Stomach smooth muscle (tissue), 2 donors: Measurements from ENCODE around the gene APOLD1.

Experiments
- H3K27ac ChIP-seq: one replicate; pipeline ENCODE4 v1.7.0; 2013; ENCODE audit warnings: mild to moderate bottlenecking, low read length, inconsistent platforms
- H3K27me3 ChIP-seq, 2 donors: one replicate each; pipeline ENCODE4 v1.7.0; 2013; ENCODE audit warnings: low read length in 2 of 2; ENCODE audit not compliant: insufficient read depth in 2 of 2, control insufficient read depth in 1 of 2
- H3K36me3 ChIP-seq, 2 donors: one replicate each; pipeline ENCODE4 v1.7.0; 2013; ENCODE audit warnings: low read length in 2 of 2; ENCODE audit not compliant: control insufficient read depth in 2 of 2, insufficient read depth in 2 of 2
- H3K4me1 ChIP-seq: one replicate; pipeline ENCODE4 v1.7.0; 2013; ENCODE audit warnings: low read length; ENCODE audit not compliant: control insufficient read depth, insufficient read depth
- H3K4me3 ChIP-seq, 2 donors: one replicate each; pipeline ENCODE4 v1.7.0; 2013; ENCODE audit warnings: low read length in 2 of 2
- H3K9ac ChIP-seq, 2 donors: one replicate each; pipeline ENCODE4 v1.7.0; 2013; ENCODE audit warnings: low read length in 2 of 2, mild to moderate bottlenecking in 1 of 2
- H3K9me3 ChIP-seq, 2 donors: one replicate each; pipeline ENCODE4 v1.7.0; 2013; ENCODE audit warnings: low read length in 2 of 2; ENCODE audit not compliant: control insufficient read depth in 2 of 2
- donor health status: healthy.
- donor health status: Pancreatic carcinoma.

The APOLD1 gene

DNA sequence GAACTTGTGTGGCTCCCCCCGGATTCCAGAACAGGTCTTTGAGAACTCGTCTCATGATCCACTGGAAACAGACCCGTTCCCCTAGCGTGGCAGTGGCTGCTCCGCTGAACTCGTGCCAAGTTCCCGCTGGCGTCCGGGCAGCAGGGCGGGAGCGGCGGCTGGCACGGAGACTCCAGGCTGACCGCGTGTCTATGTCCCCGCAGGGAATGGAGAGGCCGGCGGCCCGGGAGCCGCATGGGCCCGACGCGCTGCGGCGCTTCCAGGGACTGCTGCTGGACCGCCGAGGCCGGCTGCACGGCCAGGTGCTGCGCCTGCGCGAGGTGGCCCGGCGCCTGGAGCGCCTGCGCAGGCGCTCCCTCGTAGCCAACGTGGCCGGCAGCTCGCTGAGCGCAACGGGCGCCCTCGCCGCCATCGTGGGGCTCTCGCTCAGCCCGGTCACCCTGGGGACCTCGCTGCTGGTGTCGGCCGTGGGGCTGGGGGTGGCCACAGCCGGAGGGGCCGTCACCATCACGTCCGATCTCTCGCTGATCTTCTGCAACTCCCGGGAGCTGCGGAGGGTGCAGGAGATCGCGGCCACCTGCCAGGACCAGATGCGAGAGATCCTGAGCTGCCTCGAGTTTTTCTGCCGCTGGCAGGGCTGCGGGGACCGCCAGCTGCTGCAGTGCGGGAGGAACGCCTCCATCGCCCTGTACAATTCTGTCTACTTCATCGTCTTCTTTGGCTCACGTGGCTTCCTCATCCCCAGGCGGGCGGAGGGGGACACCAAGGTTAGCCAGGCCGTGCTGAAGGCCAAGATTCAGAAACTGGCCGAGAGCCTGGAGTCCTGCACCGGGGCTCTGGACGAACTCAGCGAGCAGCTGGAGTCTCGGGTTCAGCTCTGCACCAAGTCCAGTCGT, 1.5 kb downstream of the APOLD1 start:
- Histone ChIP-seq H3K4me3 (peak overlapping the region; percentile 68 to 81), H3K36me3 (no peaks in the 10 kb centered on the region), H3K27me3 (no peaks in the 10 kb centered on the region), H3K9ac (peak overlapping the region; percentile 72 to 75), H3K9me3 (no peaks in the 10 kb centered on the region), H3K4me1 (peaks cover 29% of the 10 kb centered on the region), H3K27ac (peak overlapping the region; percentile 80)

DNA sequence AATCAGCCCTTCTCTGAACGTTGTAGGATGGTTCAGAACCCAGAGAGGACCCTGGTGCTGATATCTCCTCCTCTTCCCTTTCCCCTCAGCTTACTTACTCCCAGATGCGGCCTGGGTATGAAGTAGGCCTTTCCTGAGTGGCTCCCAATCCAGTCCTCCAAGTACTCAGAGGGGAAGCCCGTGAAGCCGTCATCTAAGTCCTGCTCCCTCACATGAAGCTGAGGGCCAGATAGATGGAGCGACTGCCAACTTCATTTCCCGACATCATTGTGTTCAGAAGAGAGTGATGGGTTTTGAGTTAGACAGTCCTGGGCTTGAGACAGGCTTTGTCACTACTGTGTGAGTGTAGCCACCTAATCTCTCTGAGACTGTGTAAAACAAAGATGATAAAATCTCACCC, 2.7 kb downstream of the APOLD1 start:
- H3K4me3 ChIP-seq, result peak overlapping the region; percentile 68 to 81

DNA sequence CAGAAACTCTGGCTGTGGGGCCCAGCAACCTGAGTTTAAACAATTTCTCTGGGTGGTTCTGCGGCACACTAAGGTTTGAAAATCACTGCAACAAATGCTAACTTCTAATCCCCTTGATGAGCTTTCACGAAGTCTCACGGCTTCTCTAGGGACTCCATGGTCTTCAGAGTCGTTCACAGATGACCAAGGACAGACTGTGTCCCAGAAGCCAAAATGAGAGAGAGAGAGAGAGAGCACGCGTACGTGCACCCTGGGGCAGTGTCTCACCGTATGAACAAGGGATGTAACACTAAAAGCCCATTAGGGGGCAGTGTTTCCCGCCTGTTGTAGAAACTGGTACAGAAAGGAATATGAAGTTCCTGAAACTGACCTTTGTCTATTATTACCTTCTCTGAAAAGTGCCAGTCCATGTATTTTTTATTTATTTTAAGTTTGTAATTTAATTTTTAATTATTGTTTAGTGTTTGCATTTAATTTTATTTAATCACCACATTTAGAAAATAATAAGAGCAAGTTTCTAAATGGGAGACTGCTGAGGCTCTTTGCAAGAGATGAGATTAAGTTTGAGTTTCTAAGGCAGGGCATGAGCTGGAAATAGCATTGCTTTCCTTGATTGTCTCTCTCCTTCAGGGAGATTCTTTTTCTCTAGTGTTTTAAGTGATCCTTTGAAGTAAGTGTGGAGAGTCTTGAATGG, 3.4 kb downstream of the APOLD1 start:
- Histone ChIP-seq H3K9me3 (no peaks in the 10 kb centered on the region), H3K4me1 (peaks cover 38% of the 10 kb centered on the region), H3K9ac (peak overlapping the region in 1 of 2 donors; percentile 72), H3K27ac (peak overlapping the region; percentile 80), H3K36me3 (no peaks in the 10 kb centered on the region), H3K27me3 (no peaks in the 10 kb centered on the region), H3K4me3 (peak overlapping the region in 1 of 2 donors; percentile 35)

More for the DNA sequence above, 2.7 kb downstream of the APOLD1 start:
- peak overlapping the region; percentile 80 for H3K27ac ChIP-seq
- H3K27me3 ChIP-seq, result no peaks in the 10 kb centered on the region
- no peaks in the 10 kb centered on the region for H3K36me3 ChIP-seq
- peaks cover 38% of the 10 kb centered on the region for H3K4me1 ChIP-seq
- H3K9ac ChIP-seq, result peak overlapping the region; percentile 42 to 72
- H3K9me3 ChIP-seq, result no peaks in the 10 kb centered on the region

DNA sequence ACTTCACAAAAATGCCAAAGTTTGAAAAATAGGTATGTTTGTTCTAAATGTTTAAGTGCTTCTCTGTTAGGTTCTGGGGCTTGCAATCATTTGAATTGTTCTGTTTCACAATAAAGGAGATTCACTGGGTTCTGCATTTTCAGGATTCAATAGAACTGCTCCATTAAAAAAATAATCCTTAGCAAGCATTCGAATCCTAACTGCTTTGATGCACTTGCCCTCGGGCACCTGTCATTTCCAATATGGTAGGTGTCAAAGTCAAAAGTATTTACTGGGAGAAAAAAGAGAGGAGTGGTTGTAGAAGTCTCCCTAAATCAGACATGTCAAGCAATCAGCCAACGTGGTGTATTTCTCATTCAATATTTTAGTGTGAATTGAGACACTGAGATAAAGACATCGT, 5.5 kb downstream of the APOLD1 start:
- Histone ChIP-seq H3K4me3 (no peak overlapping the region), H3K4me1 (peaks cover 38% of the 10 kb centered on the region), H3K27ac (no peak overlapping the region), H3K9me3 (no peaks in the 10 kb centered on the region), H3K9ac (no peak overlapping the region), H3K27me3 (no peaks in the 10 kb centered on the region), H3K36me3 (no peaks in the 10 kb centered on the region)

DNA sequence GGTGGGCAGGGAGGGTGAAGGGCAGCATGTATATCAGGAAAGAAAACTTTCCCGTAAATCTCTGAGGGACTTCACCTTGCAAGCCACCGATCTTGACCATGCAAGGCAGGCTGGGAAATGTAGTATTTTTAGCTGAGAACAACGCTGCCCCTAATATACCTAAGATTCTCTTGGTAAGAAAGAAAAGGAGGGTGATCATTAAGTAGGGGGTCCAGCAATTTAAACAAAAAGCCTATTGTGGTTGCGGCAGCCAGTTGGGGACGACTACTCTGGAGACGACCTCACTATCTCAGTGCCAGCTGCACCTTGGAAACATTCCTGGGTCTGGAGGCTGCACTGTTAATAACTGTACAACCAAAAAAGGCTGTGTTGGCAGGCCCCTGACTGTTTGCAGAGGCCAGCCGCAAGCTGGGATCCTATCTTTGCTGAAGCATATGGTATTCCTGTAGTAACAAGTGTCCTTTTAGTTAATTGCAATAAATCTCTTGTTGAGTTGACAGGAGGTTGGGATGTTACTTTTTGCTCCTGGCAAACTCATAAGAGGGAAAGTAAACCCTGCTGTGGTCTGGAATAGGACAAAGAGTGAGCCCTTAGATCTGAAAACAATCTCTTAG, 6.4 kb downstream of the APOLD1 start:
- Histone ChIP-seq H3K27ac (peak overlapping the region; percentile 55), H3K36me3 (no peaks in the 10 kb centered on the region), H3K9ac (peak overlapping the region; percentile 2 to 55), H3K4me3 (peak overlapping the region; percentile 50 to 73), H3K27me3 (no peaks in the 10 kb centered on the region), H3K4me1 (peaks cover 31% of the 10 kb centered on the region), H3K9me3 (no peaks in the 10 kb centered on the region)

DNA sequence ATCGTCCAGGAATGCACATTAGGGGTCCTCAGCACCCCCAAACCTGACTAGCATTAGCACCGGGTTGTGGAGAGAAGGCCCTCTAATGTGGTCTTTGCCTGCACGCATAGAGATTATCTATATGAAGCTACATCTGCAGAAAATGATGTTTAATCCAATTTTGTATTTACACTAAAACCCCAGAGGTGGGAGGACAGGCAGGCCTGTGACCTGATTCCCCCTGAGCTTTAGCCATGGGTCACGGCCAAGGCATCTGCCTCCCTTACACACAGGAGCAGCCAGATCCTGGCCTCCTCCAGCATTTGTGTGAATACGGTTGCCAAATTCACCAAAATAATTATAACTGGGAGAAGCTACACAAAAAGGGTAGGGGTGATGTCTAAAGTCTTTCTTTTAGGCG, 7.0 kb downstream of the APOLD1 start:
- H3K27me3 ChIP-seq, result no peaks in the 10 kb centered on the region
- H3K27ac ChIP-seq, result peak overlapping the region; percentile 55
- H3K9me3 ChIP-seq, result no peaks in the 10 kb centered on the region
- H3K4me3 ChIP-seq, result peak overlapping the region; percentile 50 to 73
- peaks cover 25% of the 10 kb centered on the region for H3K4me1 ChIP-seq
- H3K36me3 ChIP-seq, result no peaks in the 10 kb centered on the region
- no peak overlapping the region for H3K9ac ChIP-seq

DNA sequence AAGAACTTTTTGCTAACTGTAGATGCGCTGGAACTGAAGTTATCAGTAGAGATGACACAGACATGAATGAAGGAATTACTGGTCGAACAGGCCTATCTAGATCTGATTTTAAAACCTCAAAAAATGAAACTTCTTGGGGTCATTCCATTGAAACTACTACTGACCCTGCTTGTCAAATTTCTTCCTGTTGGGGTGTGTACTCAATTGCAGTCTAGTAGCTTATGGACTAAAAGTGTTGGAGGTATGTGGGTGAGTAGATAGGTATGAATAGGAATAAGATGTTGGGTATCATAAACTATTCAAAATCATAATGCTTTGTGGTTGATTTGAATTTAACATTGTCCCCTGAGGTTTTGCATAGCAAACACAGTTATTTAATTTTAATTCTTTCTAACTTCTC, 9.2 kb downstream of the APOLD1 start:
- Histone ChIP-seq H3K27ac (no peak overlapping the region), H3K9me3 (no peaks in the 10 kb centered on the region), H3K4me1 (peaks cover 13% of the 10 kb centered on the region), H3K9ac (no peak overlapping the region), H3K4me3 (no peak overlapping the region), H3K36me3 (no peaks in the 10 kb centered on the region), H3K27me3 (no peaks in the 10 kb centered on the region)

DNA sequence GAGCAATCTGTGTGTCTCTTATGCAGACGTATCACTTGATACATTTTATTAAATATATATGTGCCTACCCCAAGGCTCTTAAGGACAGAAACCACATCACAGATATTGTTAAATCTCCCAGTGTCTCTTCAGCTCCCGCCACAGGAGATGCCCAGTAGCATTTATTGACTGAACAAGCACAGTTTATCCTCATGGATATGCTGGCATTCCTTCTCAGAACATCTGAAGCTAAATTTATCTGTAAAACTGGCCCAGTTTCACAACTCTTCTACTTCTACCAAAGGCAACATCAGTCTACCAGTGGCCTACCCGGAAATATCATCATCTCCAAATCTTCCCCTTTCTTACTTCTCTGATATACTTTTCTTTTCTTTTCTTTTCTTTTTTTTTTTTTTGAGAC, 10.7 kb downstream of the APOLD1 start:
- Histone ChIP-seq H3K9me3 (no peaks in the 10 kb centered on the region), H3K27ac (no peak overlapping the region), H3K4me1 (peaks cover 13% of the 10 kb centered on the region), H3K36me3 (no peaks in the 10 kb centered on the region), H3K9ac (no peak overlapping the region), H3K4me3 (no peak overlapping the region), H3K27me3 (no peaks in the 10 kb centered on the region)

DNA sequence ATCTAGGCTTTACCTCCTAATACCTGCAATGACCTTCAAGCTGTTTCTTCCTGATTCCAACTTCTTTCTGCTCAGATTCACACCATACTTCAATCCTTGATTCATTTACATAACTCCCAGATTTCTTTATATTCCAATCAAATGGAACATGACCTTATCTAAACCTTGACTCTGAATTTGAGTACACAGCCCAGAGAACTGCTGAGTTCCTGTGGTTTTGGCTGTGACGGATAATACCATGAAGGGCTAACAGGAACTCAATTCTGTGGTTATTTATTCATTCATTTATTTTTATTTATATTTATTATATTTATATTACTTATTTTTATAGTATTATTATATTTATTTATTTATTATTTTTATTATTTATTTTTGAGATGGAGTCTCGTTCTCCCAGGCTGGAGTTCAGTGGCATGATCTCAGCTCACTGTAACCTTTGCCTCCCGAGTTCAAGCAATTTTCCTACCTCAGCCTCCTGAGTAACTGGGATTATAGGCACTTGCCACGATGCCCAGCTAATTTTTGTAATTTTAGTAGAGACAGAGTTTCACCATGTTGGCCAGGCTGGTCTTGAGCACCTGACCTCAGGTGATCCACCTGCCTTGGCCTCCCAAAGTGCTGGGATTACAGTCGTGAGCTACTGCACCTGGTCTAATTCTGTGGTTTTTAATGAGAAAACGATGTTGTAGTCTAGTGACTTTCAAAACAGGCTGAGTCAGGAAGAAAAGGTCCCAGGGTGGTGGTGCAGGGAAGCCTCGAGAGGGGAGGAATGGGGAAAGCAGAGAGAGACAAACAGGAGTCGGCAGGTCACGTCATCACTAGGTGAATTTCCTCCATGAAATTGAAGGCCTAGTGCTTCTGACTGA, 11.7 kb downstream of the APOLD1 start:
- H3K36me3 ChIP-seq, result no peaks in the 10 kb centered on the region
- H3K9ac ChIP-seq, result no peak overlapping the region
- peaks cover 8% of the 10 kb centered on the region for H3K4me1 ChIP-seq
- H3K9me3 ChIP-seq, result no peaks in the 10 kb centered on the region
- no peaks in the 10 kb centered on the region for H3K27me3 ChIP-seq
- no peak overlapping the region for H3K27ac ChIP-seq
- no peak overlapping the region for H3K4me3 ChIP-seq

DNA sequence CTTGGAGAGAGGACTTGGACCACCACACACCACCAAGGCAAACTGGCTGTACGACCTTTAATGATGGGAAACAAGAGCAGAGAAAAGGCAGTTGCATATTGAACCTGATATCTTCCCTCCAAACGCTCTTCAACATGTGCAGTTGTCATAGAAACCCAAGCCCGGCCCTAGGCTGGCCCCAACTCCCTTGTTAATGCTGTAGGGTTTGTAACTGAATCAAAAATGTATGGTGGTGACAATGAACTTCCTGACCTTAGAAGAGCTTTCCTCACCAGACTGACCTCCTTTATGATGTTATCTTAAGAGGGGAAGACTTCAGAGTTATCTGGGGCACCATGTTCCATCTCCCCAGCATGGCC, 12.3 kb downstream of the APOLD1 start:
- no peaks in the 10 kb centered on the region for H3K36me3 ChIP-seq
- H3K4me1 ChIP-seq, result peaks cover 1% of the 10 kb centered on the region
- H3K4me3 ChIP-seq, result no peak overlapping the region
- no peak overlapping the region for H3K9ac ChIP-seq
- no peaks in the 10 kb centered on the region for H3K9me3 ChIP-seq
- H3K27me3 ChIP-seq, result no peaks in the 10 kb centered on the region
- H3K27ac ChIP-seq, result no peak overlapping the region
